ENCODE data around the gene DPM2.

DNA sequence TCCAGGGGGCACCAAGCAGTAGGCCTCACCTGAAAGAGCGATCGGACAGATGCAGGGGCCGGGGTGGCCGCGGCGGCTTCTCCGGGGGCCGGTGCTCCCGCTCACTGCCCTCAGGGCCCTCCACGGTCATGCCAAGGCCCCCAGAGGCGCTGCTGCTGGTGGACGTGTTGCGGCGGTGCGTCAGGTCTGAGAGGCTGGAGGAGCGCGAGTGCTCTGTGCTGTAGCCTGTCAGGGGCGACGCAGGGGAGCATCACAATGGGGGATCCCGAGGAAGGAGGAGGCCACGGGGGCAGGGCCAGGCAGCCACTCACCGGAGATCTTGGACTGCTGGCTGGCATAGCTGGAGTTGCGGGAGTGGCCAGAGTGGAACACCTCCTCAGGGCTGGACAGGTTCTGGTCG lies 7.7 kb upstream of the DPM2 start:
- no peak for TF ChIP-seq PRDM15 (CRISPR knock-in tag; IDR thresholded peaks at IDR 0.05)
- no peak for TF ChIP-seq CTCF (IDR thresholded peaks at IDR 0.05)
- no peak for TF ChIP-seq CREM (CRISPR knock-in tag; IDR thresholded peaks at IDR 0.05)
- TF ChIP-seq KAT7 (CRISPR knock-in tag; IDR thresholded peaks at IDR 0.05; ENCODE audit: borderline replicate concordance) = no peak
- no peak for TF ChIP-seq TP53 (CRISPR knock-in tag; IDR thresholded peaks at IDR 0.05)
- TF ChIP-seq ELF4 (CRISPR knock-in tag; IDR thresholded peaks at IDR 0.05; ENCODE audit: low read depth) = no peak
- TF ChIP-seq SP1 (CRISPR knock-in tag; conservative IDR thresholded peaks at IDR 0.05) = no peak
- no peak for TF ChIP-seq NR3C1 (CRISPR knock-in tag; conservative IDR thresholded peaks at IDR 0.05; ENCODE audit: low read depth)
